D721Med (cell line): ENCODE measurements around the gene JUNB.
A peak's percentile ranks its signal among the peaks of the same experiment; 100 is the strongest.

Experiments
- DNase-seq: peaks from one replicate; pipeline ENCODE4 v3.0.0; 2011; ENCODE audit warnings: low spot score; ENCODE audit not compliant: insufficient read length
- FAIRE-seq: peaks from 2 replicates; lab custom pipeline; 2011; peaks lifted over from hg19 to GRCh38; lab: Jason Lieb, UNC
- CTCF ChIP-seq: IDR thresholded peaks from 2 replicates; pipeline ENCODE4 v1.5.1; 2012; ENCODE audit warnings: mild to moderate bottlenecking, control low read depth; ENCODE audit not compliant: insufficient read depth; ENCODE audit errors: missing control alignments

Gene JUNB

GRCh38 chr19:12834976-12835757, 43.9 kb downstream of the JUNB start:
- no peak for TF ChIP-seq CTCF
- FAIRE-seq (no peak), DNase-seq (peak; percentile 70)

- DNase-seq = no peak
- FAIRE-seq = no peak
- no peak for TF ChIP-seq CTCF
These were observed 45.2 kb downstream of the JUNB start for GRCh38 chr19:12836529-12836863.

GRCh38 chr19:12837225-12837624, 45.9 kb downstream of the JUNB start:
- TF ChIP-seq CTCF = no peak
- FAIRE-seq (no peak), DNase-seq (no peak)

- TF ChIP-seq CTCF = peak; percentile 47
- FAIRE-seq (no peak), DNase-seq (peak; percentile 69)
These were observed 47.0 kb downstream of the JUNB start, which contains the start of gene MAST1 for GRCh38 chr19:12838182-12838885. Gene MAST1, plus strand, starts transcription at chr19:12838515. Its CDS starts 58 bp downstream, at chr19:12838573.

- TF ChIP-seq CTCF = no peak
- FAIRE-seq (no peak), DNase-seq (no peak)
These were observed 47.8 kb downstream of the JUNB start for GRCh38 chr19:12838886-12839756.

- DNase-seq (no peak), FAIRE-seq (no peak)
- no peak for TF ChIP-seq CTCF
These were observed 49.1 kb downstream of the JUNB start for GRCh38 chr19:12840091-12841079.
